Stimulated activated CD8-positive, alpha-beta memory T cell treated with anti-CD3 and anti-CD28 coated beads, Interleukin-12 subunit alpha, Interleukin-12 subunit beta, amount 100 ng/mL, for 1 hour (primary cell): ENCODE measurements around the gene PLCG2.
"Not testable (repeated sequence)": the region's sequence is repeated elsewhere in the genome, so short reads cannot be mapped to it uniquely, and the experiment has no call there.

Experiments
- DNase-seq: peaks from one replicate; pipeline ENCODE4 v3.0.0-alpha.2; 2020; ENCODE audit warnings: low read depth

The PLCG2 gene

DNA sequence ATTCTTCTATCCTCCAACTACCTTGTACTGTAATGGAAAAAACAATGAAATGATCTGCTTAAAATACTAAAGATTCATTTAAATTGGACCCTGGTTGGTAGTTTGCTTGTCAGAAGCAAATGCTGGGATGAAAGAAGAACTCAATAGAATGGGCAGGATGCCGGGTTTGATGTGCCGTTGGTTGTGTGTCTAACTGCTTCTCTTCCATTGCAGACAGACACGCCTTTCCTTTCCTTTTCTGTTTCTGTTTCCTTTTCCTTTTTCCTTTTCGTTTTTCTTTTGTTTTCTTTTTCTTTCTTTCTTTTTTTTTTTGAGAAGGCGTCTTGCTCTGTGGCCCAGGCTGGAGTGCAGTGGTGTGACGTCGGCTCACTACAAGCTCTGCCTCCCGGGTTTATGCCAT lies 64.6 kb downstream of the PLCG2 start:
- DNase-seq, result no peak

DNA sequence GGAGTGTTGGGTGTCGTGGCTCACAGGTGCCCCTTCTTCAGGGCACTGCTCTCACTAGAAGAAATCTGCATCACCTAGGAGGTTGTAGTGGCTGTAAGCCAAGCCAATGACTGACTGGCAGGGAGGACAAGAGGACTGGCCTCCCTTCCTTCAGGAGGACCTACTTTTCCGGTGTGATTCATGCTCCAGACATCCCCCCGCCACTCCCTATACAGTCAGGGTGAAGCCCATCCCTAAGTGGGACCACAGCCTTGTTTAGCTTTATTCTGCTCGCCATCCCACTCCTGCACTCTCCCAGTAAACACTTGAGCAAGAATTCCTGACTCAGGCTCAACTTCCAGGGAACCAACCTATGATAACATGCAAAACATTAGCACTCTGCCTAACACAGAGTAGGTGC lies 67.0 kb downstream of the PLCG2 start:
- no peak for DNase-seq

DNA sequence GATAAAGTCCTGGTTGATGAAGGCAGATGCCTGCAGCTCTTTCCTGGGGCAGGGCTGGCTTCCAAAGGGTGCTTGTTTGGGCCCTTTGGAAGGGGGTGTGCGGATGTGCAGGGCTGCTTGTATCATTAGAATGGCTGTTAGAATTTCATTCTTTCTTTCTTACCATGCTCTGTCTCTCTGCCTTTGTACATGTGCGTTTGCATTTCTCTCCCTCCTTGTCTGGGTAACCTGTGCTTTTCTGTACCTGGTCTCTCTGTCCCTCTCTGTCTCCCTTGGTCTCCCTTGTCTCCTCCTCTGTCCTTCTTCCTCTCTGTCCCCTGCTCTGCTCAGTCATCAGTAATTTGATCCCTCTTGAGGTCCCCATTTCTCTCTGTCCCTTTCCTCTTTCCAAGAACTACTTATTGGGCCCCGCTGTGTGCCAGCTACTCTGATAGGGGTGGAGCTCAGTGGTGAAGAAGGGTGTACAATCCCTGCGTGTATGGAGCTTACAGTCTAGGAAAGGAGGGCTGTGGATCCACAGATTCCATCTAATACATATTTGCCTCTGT lies 69.3 kb downstream of the PLCG2 start:
- DNase-seq, result no peak

DNA sequence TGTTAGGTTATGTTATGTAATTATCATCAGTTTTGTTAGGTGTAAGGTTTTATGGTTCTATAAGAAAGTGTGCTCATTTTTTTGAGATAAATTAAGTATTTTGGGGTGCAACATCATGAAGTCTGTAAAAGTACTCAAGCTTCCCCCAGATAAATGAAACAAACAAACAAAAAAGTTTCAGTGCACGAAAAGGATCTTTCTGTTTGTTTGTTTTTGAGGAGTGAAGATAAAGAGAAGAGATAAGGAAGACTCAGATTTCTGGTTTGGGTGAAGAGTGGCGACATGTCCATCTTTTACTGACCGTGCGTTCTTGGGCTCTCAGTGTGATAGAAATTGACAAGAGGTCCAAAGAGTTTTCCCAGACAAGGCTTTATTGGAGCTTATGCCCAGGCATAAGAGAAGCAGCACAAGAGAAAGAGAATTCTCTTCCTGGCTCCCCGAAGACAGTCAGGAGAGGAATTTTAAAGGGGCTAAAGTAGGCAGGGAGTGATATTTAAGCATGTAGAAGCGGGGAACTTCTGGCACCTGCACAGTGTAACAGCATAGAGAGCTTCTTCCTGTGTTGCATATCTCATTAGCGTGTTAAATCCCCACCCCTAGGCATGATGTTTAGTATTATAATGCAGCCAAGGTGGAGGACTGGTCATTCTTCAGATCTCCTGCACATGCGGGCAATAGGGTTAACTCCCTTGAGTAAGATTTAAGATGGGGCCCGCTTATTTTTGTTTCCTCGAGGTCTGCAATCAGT lies 71.3 kb downstream of the PLCG2 start:
- DNase-seq, result no peak

DNA sequence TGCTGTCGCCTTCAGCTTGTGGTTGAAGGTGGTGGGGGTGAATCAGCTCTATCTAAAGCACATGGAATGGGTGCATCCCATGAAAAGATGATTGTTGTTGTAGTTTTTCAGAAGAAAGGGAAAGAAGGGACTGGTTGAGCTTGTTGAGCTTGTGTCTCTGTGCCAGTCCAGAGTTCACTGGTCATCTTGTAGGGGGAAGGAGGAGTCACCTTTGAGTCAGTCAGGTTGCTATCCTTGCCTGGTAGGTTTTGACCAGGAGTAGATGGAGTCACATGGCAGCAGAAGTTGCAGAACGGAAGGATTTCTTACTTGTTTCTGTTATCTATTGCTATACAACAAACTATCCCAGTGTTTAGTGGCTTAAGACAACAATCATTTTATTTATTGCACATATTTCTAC lies 73.3 kb downstream of the PLCG2 start:
- DNase-seq, result no peak

DNA sequence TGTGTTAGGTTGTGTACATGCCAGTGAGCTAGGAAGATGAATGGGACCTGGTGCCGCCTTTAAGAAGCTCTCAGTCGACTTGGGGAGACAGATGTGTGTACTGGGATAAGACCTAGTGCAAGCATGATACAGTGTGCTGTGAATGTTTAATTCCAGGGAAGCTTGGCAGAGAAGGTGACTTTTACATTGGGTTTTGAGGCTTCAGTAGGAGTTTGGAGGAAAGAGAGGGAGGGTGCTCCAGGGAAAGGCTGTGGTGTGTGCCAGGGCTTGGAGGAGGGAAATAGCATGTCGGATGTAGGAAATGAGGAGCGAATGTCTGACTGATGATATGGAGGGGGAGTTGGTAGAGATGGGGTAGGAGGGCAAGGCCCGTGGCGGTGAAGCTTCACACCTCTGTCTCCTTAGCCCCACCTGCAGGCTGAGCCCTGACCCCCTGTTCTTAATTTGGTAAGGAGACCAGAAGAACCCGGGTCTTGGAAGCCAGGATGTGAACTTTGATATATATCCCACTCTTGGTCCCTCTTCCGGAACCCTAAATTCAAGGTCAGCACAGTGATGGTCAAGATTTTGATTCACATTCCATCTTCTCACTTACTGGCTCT lies 76.6 kb downstream of the PLCG2 start:
- DNase-seq, result no peak

DNA sequence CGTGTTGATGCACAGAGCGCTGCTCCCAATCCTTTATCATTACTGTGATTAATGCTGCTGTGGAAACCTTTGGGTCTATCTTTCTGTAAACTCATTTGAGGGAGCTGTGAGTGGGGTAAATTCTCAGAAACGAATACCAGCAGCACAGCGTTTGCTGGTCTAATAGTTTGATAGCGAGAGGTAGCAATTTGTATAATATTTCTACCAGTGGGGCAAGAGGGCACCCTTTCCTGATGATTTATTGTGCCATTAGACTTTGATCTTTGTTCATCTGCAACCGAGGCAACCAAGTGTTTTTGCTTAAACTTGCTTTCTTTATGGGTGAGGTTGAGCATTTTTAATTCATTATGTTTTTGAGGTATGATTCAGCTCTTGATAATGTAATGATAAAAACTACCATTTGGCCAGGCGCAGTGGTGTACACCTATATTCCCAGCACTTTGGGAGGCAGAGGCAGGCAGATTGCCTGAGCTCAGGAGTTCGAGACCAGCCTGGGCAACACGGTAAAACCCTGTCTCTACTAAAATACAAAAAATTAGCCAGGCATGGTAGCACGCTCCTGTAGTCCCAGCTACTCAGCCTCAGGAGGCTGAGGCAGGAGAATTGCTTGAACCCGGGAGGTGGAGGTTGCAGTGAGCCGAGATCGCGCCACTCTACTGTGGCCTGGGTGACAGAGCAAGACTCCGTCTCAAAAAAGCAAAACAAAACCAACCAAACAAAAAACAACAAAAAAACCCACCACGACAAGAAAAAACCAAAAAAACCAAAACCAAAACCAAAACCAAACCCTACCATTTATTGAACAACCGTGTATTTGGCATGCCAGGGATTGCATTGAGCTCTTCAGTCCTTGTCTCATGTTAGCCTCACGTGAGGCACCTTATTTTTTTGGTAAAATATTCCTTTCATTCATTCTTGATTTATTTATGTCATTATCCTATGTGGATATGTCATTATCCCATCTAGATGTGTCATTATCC lies 81.5 kb downstream of the PLCG2 start:
- no peak for DNase-seq

DNA sequence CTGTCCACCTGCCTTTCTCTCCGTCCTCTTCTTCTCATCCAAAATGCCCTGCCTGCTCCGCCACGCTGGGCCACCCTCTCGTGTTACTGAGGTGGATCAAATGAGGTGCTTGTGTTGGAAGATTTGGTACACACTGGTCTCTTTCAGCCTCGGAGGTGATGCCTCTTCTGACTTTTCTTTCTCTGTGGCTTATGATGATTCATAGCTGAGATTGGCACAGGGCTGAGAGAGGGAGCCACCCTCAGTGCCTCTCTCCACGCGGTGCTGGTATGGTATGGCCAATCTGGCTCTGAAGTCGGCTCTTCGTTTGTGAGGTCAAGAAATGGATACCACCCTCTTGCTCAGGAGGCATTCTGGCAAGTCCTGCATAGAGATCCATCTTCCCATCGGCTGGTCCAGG lies 82.4 kb downstream of the PLCG2 start:
- no peak for DNase-seq

DNA sequence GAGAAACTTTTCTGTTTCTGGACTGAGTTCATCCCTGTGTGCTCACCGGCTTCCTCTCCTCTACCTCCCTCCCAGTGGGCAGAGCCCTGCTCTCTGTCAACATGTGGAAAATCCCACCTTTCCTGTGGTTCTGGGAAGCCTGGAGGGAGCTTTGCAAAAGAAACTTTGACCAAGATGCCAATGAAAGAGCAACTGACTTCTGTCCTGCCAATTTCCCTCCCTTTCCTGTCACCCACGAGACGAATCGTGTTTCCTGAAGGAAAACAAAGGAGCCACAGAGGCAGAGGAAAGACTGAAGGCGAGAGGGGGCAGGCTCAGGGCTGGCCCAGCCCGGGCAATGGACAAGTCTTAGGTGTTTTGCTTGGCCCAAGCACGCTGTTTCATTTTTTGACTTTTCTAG lies 82.8 kb downstream of the PLCG2 start:
- DNase-seq, result no peak

DNA sequence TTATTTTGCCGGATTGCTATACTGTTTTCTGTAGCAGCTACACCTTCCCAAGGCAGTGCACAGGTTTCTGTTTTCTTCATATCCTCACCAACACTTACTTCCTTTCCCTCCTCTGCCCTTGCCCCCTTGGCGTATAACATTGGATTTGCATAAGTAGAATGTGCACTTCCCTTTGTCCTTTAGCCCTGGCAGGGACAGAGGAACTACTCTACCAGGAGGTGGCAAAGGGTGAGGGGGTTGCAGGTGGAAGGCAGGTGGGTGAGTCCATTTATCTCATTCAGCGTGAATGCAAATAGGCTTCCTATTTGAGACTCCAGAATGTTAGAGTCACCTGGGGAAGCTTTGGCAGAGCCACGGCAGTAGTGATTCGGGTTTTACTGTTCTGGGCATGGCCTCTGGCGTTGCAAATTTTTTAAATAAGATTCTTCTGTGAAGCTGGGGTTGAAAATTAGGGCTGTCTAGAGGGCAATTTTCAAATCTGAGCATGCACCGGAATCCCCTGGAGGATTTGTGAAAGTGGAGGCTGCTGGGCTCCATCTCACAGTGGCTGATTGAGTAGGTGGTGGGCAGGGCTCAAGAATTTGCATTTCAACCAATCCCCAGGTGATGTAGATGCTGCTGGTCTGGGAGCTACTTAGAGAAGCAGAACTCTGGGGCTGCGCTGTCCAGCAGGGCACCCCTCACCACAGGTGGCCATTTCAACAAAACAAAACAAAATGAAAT lies 84.7 kb downstream of the PLCG2 start:
- DNase-seq, result no peak

DNA sequence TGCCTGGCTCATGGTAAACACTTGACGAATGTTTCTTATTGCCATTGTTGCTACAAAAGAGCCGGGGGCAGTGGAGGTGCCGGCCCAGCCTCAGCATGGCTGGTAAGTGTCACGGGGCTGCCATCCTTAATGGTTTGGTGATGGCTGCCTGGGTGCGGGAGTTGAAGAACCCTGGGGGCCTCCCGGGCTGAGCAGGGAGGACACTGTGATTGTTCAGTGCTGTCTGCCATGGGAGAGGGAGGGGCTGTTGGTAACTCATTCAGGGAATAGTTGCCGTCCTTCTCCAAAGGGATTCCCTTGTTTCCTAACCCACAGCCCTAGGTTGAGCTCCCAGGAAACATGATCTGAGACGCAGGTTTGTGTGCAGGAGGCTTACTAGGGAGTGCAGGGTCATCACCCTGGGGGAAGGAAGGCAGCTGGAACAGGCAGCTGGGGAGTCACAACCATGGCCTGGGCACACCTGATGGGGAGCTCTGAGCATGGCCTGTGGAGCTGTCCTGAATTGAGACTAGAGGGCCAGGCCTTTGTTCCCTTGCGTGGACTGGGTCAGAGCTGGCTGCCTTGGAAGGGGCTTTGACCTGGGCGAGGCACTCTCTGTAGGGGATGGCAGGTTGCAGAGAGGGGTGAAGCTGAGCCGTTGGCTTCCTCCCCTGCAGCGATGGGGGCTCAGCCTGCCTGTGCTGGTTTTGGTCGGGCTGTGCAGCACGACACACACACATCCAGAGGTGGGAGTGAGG lies 85.7 kb downstream of the PLCG2 start:
- DNase-seq, result no peak

DNA sequence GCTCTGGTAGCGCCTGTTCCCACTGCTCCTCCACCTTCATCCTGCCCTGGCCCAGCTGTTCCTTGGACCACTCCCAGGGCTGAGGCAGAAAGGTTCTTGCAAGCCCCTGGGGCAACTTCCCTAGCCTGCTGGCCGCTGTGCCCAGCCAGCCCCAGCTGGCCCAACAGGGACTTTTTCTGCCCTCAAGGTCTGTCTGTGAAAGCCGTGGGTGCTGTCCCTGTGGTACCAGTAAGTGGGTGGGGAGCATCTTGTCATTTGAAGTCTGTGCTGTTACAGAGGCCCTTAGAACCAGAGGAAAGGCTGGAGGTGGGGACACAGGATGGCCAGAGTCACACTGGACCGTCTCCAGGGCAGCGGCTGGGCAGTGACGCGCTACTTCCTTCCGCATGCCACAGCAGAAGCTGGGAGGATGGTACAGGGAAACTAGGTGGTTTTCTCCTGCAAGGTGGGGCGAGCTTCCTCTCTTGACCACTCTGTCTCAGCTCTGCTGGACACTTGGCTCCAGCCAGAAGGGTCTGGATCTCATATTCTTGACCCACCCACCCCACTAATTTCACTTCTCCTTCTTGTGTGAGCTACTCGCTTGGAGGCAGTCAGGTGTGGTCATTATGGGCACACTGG lies 87.8 kb downstream of the PLCG2 start:
- no peak for DNase-seq

DNA sequence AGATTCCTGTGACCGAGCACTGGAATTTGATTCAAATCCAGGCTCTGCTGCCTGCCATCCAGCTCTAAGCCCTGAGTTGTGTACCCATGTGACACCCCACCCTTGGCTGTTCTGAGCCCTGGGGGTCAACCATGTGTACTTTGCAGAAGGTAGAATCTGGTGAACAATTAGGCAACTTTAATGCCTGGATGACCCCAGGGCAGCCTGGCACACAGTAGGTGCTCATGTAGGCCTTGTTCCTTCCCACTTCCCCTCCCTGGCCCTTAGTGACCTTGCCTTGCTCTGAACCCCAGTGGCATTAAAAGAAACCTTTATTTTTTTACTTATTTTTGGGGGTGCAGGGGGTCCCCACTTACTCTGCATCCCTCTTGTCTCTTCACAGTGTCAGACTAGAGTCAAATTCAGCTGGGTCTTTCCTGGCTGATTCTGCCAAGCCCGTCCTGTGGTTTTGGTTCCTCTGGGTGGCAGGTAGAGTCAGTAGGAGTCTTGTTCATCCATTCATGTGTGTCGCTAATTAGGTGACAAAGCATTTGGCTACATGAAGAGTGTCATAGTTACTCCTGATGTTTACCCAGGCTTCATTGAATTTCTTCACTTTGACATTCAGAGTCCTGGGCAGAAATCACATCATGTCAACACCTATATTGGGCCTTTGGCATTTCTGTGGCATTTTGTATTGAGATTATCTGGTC lies 89.1 kb downstream of the PLCG2 start:
- no peak for DNase-seq

DNA sequence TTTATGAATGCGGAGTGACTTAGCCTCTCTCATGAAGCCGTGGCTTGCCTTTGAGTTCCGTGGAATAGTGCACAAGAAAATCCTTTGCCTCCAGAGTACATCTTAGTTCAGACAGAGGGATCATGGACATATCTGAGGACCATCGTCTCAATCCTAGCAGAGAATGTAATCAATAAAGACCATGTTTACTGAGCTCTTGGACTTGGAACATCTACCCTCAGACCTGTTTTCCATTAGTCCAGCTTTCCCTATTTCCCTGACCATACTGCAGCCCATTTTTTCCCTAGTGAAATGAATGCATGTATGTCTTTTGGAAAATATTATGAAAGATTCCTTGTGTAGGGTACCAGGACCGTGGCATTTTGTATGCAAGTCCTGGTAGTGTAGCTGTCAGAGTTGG lies 90.2 kb downstream of the PLCG2 start:
- DNase-seq, result no peak

DNA sequence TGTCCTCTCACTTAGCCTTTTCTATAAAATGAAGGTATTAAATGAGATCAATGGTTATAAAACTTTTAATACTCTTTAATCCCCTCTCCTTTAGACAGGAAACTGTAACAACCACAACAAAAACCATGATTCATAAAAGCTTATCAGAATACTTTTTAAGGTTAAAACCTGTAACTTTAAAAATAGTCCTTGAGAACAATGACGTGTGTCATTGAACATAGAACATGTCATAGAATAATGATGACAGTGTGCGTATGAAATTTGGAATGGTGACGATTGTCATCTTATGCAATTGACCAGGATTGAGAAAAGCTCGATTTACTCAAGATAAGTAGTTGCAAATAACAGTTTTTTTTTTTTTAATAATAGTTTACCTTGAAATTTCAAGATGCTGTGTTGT lies 94.1 kb downstream of the PLCG2 start:
- no peak for DNase-seq

DNA sequence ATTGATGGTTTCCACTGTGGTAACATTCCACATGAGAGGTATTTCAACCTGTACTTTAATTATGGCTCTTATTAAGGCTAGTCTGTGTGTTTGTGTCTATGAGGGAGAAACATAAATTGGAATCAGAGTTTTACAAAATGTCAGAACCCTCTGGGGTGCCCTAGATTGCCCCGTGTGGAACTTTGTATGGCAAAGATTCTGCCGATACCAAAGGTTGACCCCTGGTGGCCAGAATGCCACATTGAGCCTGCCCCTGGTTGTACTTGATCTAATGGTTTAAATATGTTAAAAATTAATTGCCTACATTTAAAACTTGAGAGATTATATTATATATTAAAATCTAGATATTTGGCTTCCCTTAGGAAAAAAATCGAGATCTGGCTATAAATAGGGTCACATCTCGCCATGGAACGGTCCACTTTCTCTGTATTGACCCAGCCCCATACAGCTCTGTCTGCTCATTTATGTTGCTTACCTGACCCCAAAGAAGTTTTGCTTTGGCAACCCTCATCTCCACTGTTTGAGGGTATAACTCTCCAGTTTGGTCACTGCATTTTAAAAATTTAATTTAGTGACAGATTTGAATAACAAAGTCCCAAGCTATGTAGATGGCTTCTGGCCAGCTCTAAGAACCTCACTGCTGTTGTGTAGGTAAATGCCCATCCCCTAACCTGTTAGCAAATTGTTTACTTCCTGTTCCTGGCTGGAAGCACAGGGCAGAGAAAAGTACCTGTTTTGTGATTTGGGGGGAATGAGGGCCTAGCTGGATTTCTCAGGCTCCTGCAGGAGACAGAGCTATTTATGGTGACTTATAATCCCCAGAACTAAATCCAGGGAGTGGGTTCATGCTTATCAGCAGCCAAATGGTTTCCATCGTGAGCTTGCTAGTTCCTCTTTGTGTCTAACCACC lies 95.0 kb downstream of the PLCG2 start:
- peak; percentile 32 for DNase-seq

DNA sequence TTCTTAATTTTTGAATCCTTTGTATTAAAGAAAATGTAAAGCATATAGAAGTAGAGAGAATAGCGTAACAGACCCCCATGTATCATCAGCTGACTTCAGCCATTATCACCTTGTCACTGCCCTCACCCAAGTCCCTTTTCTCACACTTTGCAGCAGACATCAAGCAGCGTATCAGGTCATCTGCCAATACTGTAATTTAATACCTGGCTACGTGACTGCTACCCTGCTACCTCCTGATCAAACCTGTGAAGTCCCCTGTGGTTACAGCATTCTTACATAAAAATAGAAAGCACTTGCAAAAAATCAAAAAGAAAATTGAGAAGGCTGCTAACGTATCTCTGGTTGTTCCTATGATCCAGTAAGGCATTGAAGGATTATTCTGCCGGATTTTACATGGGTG lies 96.4 kb downstream of the PLCG2 start:
- DNase-seq, result no peak

DNA sequence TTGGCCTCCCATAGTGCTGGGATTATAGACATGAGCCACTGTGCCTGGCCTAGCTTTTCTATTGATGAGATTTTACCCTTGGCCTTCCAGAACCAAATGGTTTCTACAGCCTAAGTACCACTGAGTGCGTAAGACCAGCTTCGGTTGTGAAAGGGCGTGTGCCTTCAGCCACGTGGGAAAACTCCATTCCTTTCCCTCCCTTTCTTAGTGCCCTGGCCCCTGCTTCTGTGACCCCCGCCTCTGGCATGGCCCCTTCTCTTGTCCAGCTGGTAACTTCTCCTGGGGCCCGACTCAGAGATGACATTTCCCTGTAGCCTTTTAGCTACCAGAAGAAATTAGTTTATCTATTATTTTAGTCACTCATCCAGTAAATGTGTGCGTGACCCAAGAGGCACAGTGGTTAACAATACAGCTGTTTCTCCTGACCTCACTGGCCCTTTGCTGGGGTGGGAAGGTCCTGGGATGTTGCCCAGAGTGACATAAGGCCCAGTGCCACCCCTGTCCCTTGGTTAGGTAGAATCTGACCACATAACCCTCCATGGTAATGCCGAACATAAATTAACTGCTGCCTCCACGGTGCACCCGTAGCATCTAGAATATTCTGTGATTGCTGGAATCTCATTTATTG lies 97.3 kb downstream of the PLCG2 start:
- no peak for DNase-seq

DNA sequence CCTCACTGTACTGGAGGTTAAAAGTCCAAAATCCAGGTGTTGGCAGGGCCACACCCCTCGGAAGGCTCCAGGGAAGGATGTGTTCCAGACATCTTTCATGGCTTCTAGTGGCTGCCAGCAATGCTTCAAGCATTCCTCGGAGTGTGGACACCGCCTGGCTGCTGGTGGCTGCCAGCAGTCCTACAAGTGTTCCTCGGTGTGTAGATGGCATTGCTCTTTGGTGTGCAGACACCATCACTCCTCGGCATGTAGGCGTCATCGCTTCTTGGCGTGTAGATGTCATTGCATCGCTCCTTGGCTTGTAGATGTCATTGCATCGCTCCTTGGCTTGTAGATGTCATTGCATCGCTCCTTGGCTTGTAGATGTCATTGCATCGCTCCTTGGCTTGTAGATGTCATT lies 98.4 kb downstream of the PLCG2 start:
- DNase-seq, result not testable (repeated sequence)
